ENCODE results near the gene ANKRD63.

The ANKRD63 gene

GRCh38 chr15:40323239-40323952 lies 40.5 kb upstream of the ANKRD63 start, which contains the start of gene INAFM2:
INAFM2 (plus strand) TSS chr15:40323692; CDS start chr15:40324056, 364 bp downstream.
- H3K9me3 Mint-ChIP-seq: no peaks in the 10 kb centered on the region
- H3K4me1 Mint-ChIP-seq (ENCODE audit: low read depth in 2 of 2): peaks cover 25 to 26% of the 10 kb centered on the region in 2 donors
- H3K27ac Mint-ChIP-seq: peak within 1 kb of the TSS in 1 of 2 donors; percentile 7

GRCh38 chr15:40322531-40323238 lies 39.8 kb upstream of the ANKRD63 start:
- DNase-seq: no peak
- no peaks in the 10 kb centered on the region for H3K9me3 Mint-ChIP-seq

More at GRCh38 chr15:40323239-40323952, 40.5 kb upstream of the ANKRD63 start, which contains the start of gene INAFM2:
- H3K4me3 Mint-ChIP-seq: peak within 1 kb of the TSS; percentile 68 to 76
- H3K27me3 Mint-ChIP-seq: peaks cover 0 to 9% of the 10 kb centered on the region in 2 donors
- peaks cover 2% of the 10 kb centered on the region for H3K36me3 Mint-ChIP-seq (ENCODE audit: insufficient read depth)
- DNase-seq (peak; percentile 80 to 85 (median 81)), ATAC-seq (replicated peaks) (peak; percentile 88)

DNA sequence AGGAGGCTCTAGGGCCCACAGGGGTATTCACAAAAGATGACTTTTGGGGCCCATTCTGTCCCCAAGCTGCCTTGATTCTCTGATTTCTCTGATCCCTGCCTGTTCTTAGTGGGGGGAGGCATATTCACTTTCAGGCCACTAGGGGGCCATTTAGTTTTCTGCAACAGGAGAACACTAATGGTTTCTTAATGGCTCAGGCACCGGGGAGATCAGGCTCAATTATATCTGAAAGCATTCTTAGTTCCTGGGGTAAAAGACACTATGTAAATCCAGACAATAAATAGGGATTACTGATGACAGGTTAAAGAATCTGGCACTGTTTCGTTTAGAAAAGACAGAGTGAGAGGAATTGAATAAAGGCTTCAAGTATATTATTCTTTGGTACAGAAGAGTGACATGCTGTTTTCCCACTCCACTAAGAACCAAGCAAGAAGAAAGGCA lies 38.1 kb upstream of the ANKRD63 start:
- ATAC-seq (replicated peaks): peak; percentile 19

More at GRCh38 chr15:40322531-40323238, 39.8 kb upstream of the ANKRD63 start:
- Mint-ChIP-seq H3K27ac (peak overlapping the region in 1 of 2 donors; percentile 7), H3K4me1 (ENCODE audit: low read depth in 2 of 2) (peaks cover 25 to 26% of the 10 kb centered on the region in 2 donors), H3K4me3 (peak overlapping the region; percentile 64 to 76), H3K27me3 (peaks cover 0 to 9% of the 10 kb centered on the region in 2 donors), H3K36me3 (ENCODE audit: insufficient read depth) (peaks cover 2% of the 10 kb centered on the region)
- ATAC-seq (replicated peaks): peak; percentile 0

DNA sequence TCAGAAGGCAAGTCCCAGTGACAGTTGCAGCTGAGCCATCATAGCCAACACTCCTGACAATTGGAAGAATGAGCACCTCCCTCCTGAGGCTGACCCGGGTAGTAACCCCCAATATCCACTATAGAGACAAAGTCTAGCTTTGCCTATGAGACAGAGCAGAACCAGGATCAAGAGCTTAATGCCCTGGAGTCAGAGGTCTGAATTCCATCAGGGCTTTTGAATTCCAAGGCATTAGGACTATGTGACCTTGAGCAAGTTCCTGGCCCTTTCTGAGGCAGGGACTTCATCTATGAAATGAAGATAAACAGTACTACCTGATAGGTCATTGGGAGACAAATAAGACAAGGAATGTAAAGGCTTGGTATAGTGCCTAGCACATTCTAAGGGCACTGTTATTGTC lies 37.5 kb upstream of the ANKRD63 start:
- ATAC-seq (replicated peaks): no peak
- H3K27me3 Mint-ChIP-seq: peaks cover 0 to 18% of the 10 kb centered on the region in 2 donors
- no peak overlapping the region for H3K4me3 Mint-ChIP-seq
- H3K36me3 Mint-ChIP-seq (ENCODE audit: insufficient read depth): peaks cover 2% of the 10 kb centered on the region
- no peak overlapping the region for H3K27ac Mint-ChIP-seq
- DNase-seq: no peak
- peaks cover 24 to 32% of the 10 kb centered on the region in 2 donors for H3K4me1 Mint-ChIP-seq (ENCODE audit: low read depth in 2 of 2)
- H3K9me3 Mint-ChIP-seq: no peaks in the 10 kb centered on the region

More for the DNA sequence above, 38.1 kb upstream of the ANKRD63 start:
- H3K9me3 Mint-ChIP-seq: no peaks in the 10 kb centered on the region
- peak; percentile 49 to 55 (median 52) for DNase-seq
- peaks cover 0 to 18% of the 10 kb centered on the region in 2 donors for H3K27me3 Mint-ChIP-seq
- H3K36me3 Mint-ChIP-seq (ENCODE audit: insufficient read depth): peaks cover 2% of the 10 kb centered on the region
- peaks cover 23 to 29% of the 10 kb centered on the region in 2 donors for H3K4me1 Mint-ChIP-seq (ENCODE audit: low read depth in 2 of 2)
- peak overlapping the region; percentile 36 to 45 for H3K4me3 Mint-ChIP-seq
- no peak overlapping the region for H3K27ac Mint-ChIP-seq

GRCh38 chr15:40317580-40317979 lies 34.7 kb upstream of the ANKRD63 start:
- H3K27ac Mint-ChIP-seq: no peak overlapping the region
- H3K4me1 Mint-ChIP-seq (ENCODE audit: low read depth in 2 of 2): peaks cover 32 to 44% of the 10 kb centered on the region in 2 donors
- peaks cover 0 to 18% of the 10 kb centered on the region in 2 donors for H3K27me3 Mint-ChIP-seq
- H3K36me3 Mint-ChIP-seq (ENCODE audit: insufficient read depth): peaks cover 2% of the 10 kb centered on the region
- no peak for DNase-seq
- ATAC-seq (replicated peaks): no peak
- no peaks in the 10 kb centered on the region for H3K9me3 Mint-ChIP-seq
- no peak overlapping the region for H3K4me3 Mint-ChIP-seq

DNA sequence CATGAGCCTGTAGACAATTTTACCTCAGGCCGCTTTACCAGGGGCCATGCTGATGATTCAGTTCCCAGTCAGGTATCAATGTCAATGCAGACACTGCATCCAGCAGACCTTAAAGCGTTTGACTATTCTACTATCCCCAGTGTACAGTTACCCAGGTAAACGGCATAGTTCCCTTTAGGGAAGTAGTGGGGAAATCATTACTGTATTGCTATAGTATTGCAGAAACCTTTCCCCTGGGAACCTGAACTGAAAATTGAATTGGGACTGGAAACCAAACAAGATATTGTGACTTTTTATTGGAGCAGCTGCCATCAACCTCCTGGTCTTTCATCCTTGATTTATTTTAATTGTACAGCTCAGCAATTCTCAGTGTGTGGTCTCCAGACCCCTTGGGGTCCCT lies 34.1 kb upstream of the ANKRD63 start:
- ATAC-seq (replicated peaks): no peak
- Mint-ChIP-seq H3K36me3 (ENCODE audit: insufficient read depth) (peaks cover 2% of the 10 kb centered on the region), H3K4me1 (ENCODE audit: low read depth in 2 of 2) (peaks cover 30 to 39% of the 10 kb centered on the region in 2 donors), H3K27ac (peak overlapping the region in 1 of 2 donors; percentile 42), H3K4me3 (no peak overlapping the region), H3K9me3 (no peaks in the 10 kb centered on the region), H3K27me3 (peaks cover 0 to 18% of the 10 kb centered on the region in 2 donors)
- DNase-seq: no peak

GRCh38 chr15:40314723-40315276 lies 31.9 kb upstream of the ANKRD63 start:
- peaks cover 21 to 35% of the 10 kb centered on the region in 2 donors for H3K4me1 Mint-ChIP-seq (ENCODE audit: low read depth in 2 of 2)
- no peak for DNase-seq

GRCh38 chr15:40313531-40314398 lies 30.9 kb upstream of the ANKRD63 start:
- H3K4me1 Mint-ChIP-seq (ENCODE audit: low read depth in 2 of 2): peaks cover 30 to 46% of the 10 kb centered on the region in 2 donors
- peak overlapping the region; percentile 86 to 93 for H3K27ac Mint-ChIP-seq
- peaks cover 0 to 10% of the 10 kb centered on the region in 2 donors for H3K27me3 Mint-ChIP-seq
- no peaks in the 10 kb centered on the region for H3K36me3 Mint-ChIP-seq (ENCODE audit: insufficient read depth)
- peak overlapping the region; percentile 70 to 78 for H3K4me3 Mint-ChIP-seq
- no peaks in the 10 kb centered on the region for H3K9me3 Mint-ChIP-seq
- ATAC-seq (replicated peaks) (peak; percentile 93), DNase-seq (peak; percentile 73 to 75 (median 74))

More at GRCh38 chr15:40314723-40315276, 31.9 kb upstream of the ANKRD63 start:
- no peaks in the 10 kb centered on the region for H3K9me3 Mint-ChIP-seq
- no peak overlapping the region for H3K4me3 Mint-ChIP-seq
- no peaks in the 10 kb centered on the region for H3K36me3 Mint-ChIP-seq (ENCODE audit: insufficient read depth)
- ATAC-seq (replicated peaks): no peak
- H3K27me3 Mint-ChIP-seq: peaks cover 0 to 12% of the 10 kb centered on the region in 2 donors
- H3K27ac Mint-ChIP-seq: peak overlapping the region; percentile 86 to 93

DNA sequence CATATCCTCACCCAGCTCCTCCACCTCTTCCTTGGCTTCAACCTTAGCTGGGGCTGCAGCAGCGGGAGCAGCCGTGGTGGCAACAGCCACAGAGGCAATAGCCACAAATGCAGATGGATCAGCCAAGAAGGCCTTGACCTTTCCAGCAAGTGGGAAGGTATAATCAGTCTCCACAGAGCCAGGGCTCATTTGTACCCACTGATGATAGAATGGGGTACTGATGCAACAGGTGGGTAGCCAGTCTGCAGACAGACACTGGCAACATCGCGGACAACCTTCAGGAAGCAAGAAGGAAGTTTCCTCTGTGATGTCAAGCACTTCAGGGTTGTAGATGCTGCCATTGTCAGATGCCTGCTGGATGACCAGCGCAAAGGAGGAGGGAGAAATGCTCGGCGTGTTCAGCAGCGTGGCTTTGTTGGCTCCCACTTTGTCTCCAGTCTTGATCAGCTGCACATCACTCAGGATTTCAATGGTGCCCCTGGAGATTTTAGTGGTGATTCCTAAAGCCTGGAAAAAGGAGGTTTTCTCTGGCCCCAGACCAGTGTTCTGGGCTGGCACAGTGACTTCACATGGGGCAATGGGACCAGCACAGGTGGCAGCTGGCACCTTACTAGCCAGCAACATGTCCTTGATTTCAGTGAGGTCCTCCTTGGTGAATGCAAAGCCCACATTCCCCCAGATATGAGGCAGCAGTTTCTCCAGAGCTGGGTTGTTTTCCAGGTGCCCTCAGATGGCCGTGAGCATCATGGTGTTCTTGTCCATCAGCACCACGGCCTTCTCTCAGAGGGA lies 29.7 kb upstream of the ANKRD63 start:
- Mint-ChIP-seq H3K36me3 (ENCODE audit: insufficient read depth) (peaks cover 3% of the 10 kb centered on the region), H3K27ac (peak overlapping the region; percentile 86 to 93), H3K9me3 (no peaks in the 10 kb centered on the region), H3K4me1 (ENCODE audit: low read depth in 2 of 2) (peaks cover 36 to 50% of the 10 kb centered on the region in 2 donors), H3K4me3 (peak overlapping the region; percentile 70 to 78), H3K27me3 (peaks cover 0 to 10% of the 10 kb centered on the region in 2 donors)
- no peak for DNase-seq
- no peak for ATAC-seq (replicated peaks)

GRCh38 chr15:40310993-40311392 lies 28.1 kb upstream of the ANKRD63 start:
- H3K27me3 Mint-ChIP-seq: no peaks in the 10 kb centered on the region
- no peak for DNase-seq
- no peak for ATAC-seq (replicated peaks)
- no peak overlapping the region for H3K27ac Mint-ChIP-seq
- no peaks in the 10 kb centered on the region for H3K9me3 Mint-ChIP-seq
- H3K4me3 Mint-ChIP-seq: no peak overlapping the region
- H3K4me1 Mint-ChIP-seq (ENCODE audit: low read depth in 2 of 2): peaks cover 46 to 56% of the 10 kb centered on the region in 2 donors
- H3K36me3 Mint-ChIP-seq (ENCODE audit: insufficient read depth): peaks cover 3% of the 10 kb centered on the region

- Mint-ChIP-seq H3K27me3 (no peaks in the 10 kb centered on the region), H3K4me1 (ENCODE audit: low read depth in 2 of 2) (peaks cover 47 to 52% of the 10 kb centered on the region in 2 donors), H3K27ac (peak overlapping the region; percentile 94 to 95), H3K4me3 (peak overlapping the region; percentile 98 to 99), H3K36me3 (ENCODE audit: insufficient read depth) (peaks cover 3% of the 10 kb centered on the region), H3K9me3 (no peaks in the 10 kb centered on the region)
- no peak for ATAC-seq (replicated peaks)
- DNase-seq: peak in 2 of 3 experiments; percentile 25 to 34
Observed at GRCh38 chr15:40310001-40310959, 27.4 kb upstream of the ANKRD63 start.
